MCF 10A (cell line): Measurements from ENCODE around the gene TOP3A. TPM values are rescaled to one million over a fixed set of nuclear protein-coding genes. Genes with fewer than 3 reads are reported as not detected.

Experiments
- BruUV-seq: library from RNA; stranded (reverse); fragments of 400-500 nt; replicated peaks from 2 replicates; lab custom pipeline; 2021; lab: Mats Ljungman, UMichigan
- CTCF ChIA-PET: fragments of 300-600 bp; sonication (Branson Sonifier 250); formaldehyde crosslinking; extraction: SDS; loops from one replicate; lab custom pipeline; 2021; ENCODE audit warnings: antibody characterized with exemption, inconsistent platforms; lab: Yijun Ruan, JAX
- POLR2A ChIA-PET: fragments of 300-600, 350-650 bp; sonication (Branson Sonifier 250); formaldehyde crosslinking; extraction: SDS; loops from one replicate; lab custom pipeline; 2020; ENCODE audit warnings: antibody characterized with exemption, inconsistent platforms; lab: Yijun Ruan, JAX
- DNase-seq: peaks from one replicate; pipeline ENCODE4 v3.0.0-alpha.2; 2018; ENCODE audit not compliant: unreplicated experiment
- H3K27ac Mint-ChIP-seq: one replicate; pipeline ENCODE4 v1.8.0; 2022; ENCODE audit warnings: mild to moderate bottlenecking, low read depth, mixed read lengths; ENCODE audit not compliant: unreplicated experiment
- H3K27me3 Mint-ChIP-seq: one replicate; pipeline ENCODE4 v1.8.0; 2022; ENCODE audit warnings: mixed read lengths; ENCODE audit not compliant: insufficient read depth, unreplicated experiment
- H3K36me3 Mint-ChIP-seq: one replicate; pipeline ENCODE4 v1.8.0; 2022; ENCODE audit warnings: mild to moderate bottlenecking, moderate library complexity, mixed read lengths; ENCODE audit not compliant: insufficient read depth, unreplicated experiment
- H3K4me1 Mint-ChIP-seq: one replicate; pipeline ENCODE4 v1.8.0; 2022; ENCODE audit warnings: mixed read lengths; ENCODE audit not compliant: insufficient read depth, unreplicated experiment
- H3K4me3 Mint-ChIP-seq: one replicate; pipeline ENCODE4 v1.8.0; 2022; ENCODE audit warnings: mild to moderate bottlenecking, moderate library complexity, mixed read lengths; ENCODE audit not compliant: unreplicated experiment
- H3K9me3 Mint-ChIP-seq: one replicate; pipeline ENCODE4 v1.8.0; 2022; ENCODE audit warnings: mixed read lengths; ENCODE audit not compliant: unreplicated experiment
- CTCF ChIP-seq: fragments of 200-600 bp; IDR thresholded peaks from one replicate; pipeline ENCODE4 v1.8.0; 2022; ENCODE audit warnings: antibody characterized with exemption, mild to moderate bottlenecking; ENCODE audit not compliant: unreplicated experiment
- intact Hi-C: fragments of 100-400 bp; cut with micrococcal nuclease; formaldehyde crosslinking; loops from 2 replicates; pipeline ENCODE4 v1.14.1; 2022
- total RNA-seq: library from RNA; stranded (reverse); gene quantifications from 2 replicates; pipeline ENCODE4 v1.2.3, GENCODE V29; 2022

Gene TOP3A
- total RNA-seq, 1 experiment from 2014 or later: 32.5 TPM

DNA sequence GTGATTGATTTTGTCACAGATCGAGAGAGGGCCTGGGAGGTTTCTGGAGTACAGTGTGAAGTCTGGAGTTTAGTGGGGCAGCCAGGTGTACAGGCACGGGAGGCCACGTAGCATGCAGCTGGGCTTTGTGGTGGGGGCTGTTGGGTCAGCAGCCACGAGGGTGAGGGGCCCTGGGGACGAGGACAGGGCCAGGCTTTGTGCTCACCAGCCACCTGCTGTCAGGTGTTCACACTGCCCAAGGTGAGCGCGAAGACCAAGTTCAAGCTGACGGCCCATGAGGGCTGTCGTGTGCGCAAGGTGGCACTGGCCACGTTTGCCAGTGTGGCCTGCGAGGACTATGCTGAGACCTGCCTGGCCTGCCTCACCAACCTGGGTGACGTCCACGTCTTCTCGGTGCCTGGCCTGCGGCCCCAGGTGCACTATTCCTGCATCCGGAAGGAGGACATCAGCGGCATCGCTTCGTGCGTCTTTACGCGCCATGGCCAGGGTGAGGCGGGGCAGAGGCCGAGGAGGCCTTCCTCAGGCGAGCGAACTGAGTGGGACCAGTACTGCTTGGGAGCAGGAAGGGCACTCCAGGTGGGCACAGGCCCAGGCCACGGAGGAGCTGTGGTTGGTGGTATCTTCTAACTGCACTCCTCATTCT lies 73.4 kb downstream of the TOP3A start:
- Mint-ChIP-seq H3K4me3 (no peak overlapping the region), H3K36me3 (peaks cover 43% of the 10 kb centered on the region), H3K9me3 (no peaks in the 10 kb centered on the region), H3K27me3 (no peaks in the 10 kb centered on the region), H3K27ac (no peak overlapping the region), H3K4me1 (no peaks in the 10 kb centered on the region)
- CTCF ChIA-PET: interaction anchor here (0.8 kb wide), 1 partner anchor 24 kb away, joined by 3 read pairs; no protein-coding TSS in a partner anchor
- DNase-seq: no peak
- intact Hi-C loops: no loop called here
- no peak for TF ChIP-seq CTCF
- POLR2A ChIA-PET: no interaction called here
- BruUV-seq: no TSS peak

- DNase-seq: no peak
- ChIA-PET CTCF (no interaction called here), POLR2A (no interaction called here)
- H3K36me3 Mint-ChIP-seq: peaks cover 34% of the 10 kb centered on the region
- no peak overlapping the region for H3K4me3 Mint-ChIP-seq
- intact Hi-C loops: no loop called here
- no peaks in the 10 kb centered on the region for H3K27me3 Mint-ChIP-seq
- H3K4me1 Mint-ChIP-seq: peaks cover 9% of the 10 kb centered on the region
- H3K9me3 Mint-ChIP-seq: no peaks in the 10 kb centered on the region
- no peak overlapping the region for H3K27ac Mint-ChIP-seq
- BruUV-seq: no TSS peak
- no peak for TF ChIP-seq CTCF
Measured at GRCh38 chr17:18240449-18240848, 74.3 kb downstream of the TOP3A start.

DNA sequence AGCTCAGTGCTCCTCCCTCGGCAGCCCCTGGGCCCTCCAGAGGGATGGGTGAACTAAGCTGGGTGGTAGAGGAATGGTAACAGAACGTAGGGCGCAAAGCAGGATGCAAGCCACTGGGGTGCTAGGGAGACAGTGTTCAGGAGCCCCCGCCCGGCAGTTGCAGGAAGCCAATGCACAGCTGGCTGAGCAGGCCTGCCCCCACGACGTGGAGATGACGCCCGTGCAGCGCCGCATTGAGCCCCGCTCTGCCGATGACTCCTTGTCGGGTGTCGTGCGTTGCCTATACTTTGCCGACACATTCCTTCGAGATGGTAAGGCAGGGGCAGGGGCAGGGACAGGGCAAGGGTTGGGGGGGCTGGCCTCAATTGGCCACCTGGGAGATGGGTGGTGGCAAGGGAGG lies 76.5 kb downstream of the TOP3A start:
- no peak for DNase-seq

GRCh38 chr17:18237461-18237860 lies 77.3 kb downstream of the TOP3A start:
- peaks cover 14% of the 10 kb centered on the region for H3K36me3 Mint-ChIP-seq
- intact Hi-C loops: no loop called here
- no TSS peak for BruUV-seq
- no peaks in the 10 kb centered on the region for H3K27me3 Mint-ChIP-seq
- H3K9me3 Mint-ChIP-seq: no peaks in the 10 kb centered on the region
- ChIA-PET CTCF (interaction anchor here (0.6 to 0.9 kb wide), 2 partner anchors 10 to 1015 kb away, joined by 3 to 4 read pairs; no protein-coding TSS in a partner anchor), POLR2A (interaction anchor here (2.3 kb wide), 1 partner anchor 19 kb away, joined by 13 read pairs; no protein-coding TSS in a partner anchor)
- no peak for TF ChIP-seq CTCF
- H3K4me3 Mint-ChIP-seq: no peak overlapping the region
- DNase-seq: no peak
- H3K4me1 Mint-ChIP-seq: peaks cover 15% of the 10 kb centered on the region
- H3K27ac Mint-ChIP-seq: no peak overlapping the region

More for the DNA sequence above, 76.5 kb downstream of the TOP3A start:
- intact Hi-C loops: no loop called here
- Mint-ChIP-seq H3K36me3 (peaks cover 23% of the 10 kb centered on the region), H3K4me1 (peaks cover 15% of the 10 kb centered on the region), H3K9me3 (no peaks in the 10 kb centered on the region), H3K27ac (no peak overlapping the region), H3K27me3 (no peaks in the 10 kb centered on the region), H3K4me3 (no peak overlapping the region)
- ChIA-PET CTCF (interaction anchor here (0.6 to 0.7 kb wide), 2 partner anchors 11 to 1014 kb away, joined by 4 to 5 read pairs; no protein-coding TSS in a partner anchor), POLR2A (no interaction called here)
- no TSS peak for BruUV-seq
- TF ChIP-seq CTCF: no peak
